ENCODE data around the gene HMGB1.

Gene HMGB1

GRCh38 chr13:30416471-30416870, 49.3 kb downstream of the HMGB1 start (continued):
- TF ChIP-seq PATZ1 (CRISPR knock-in tag; IDR thresholded peaks at IDR 0.05; ENCODE audit: borderline replicate concordance), result no peak
- TF ChIP-seq ZFP30 (CRISPR knock-in tag; IDR thresholded peaks at IDR 0.05), result no peak
- no peak for TF ChIP-seq ZNF70 (CRISPR knock-in tag; IDR thresholded peaks at IDR 0.05)
- no peak for TF ChIP-seq ARNTL (CRISPR knock-in tag; IDR thresholded peaks at IDR 0.05; ENCODE audit: borderline replicate concordance, low read depth)
- no peak for TF ChIP-seq ZFP3 (CRISPR knock-in tag; IDR thresholded peaks at IDR 0.05)
- no peak for TF ChIP-seq TCF4 (CRISPR knock-in tag; IDR thresholded peaks at IDR 0.05; ENCODE audit: borderline replicate concordance)

GRCh38 chr13:30415430-30416030, 50.2 kb downstream of the HMGB1 start:
- no peak for TF ChIP-seq ESRRG (CRISPR knock-in tag; IDR thresholded peaks at IDR 0.05)
- no peak for TF ChIP-seq RARB (CRISPR knock-in tag; IDR thresholded peaks at IDR 0.05)
- TF ChIP-seq ZNF565 (CRISPR knock-in tag; conservative IDR thresholded peaks at IDR 0.05; ENCODE audit: low read depth), result no peak
- no peak for TF ChIP-seq CSRNP3 (CRISPR knock-in tag; IDR thresholded peaks at IDR 0.05)
- TF ChIP-seq ZNF70 (CRISPR knock-in tag; IDR thresholded peaks at IDR 0.05), result no peak
- TF ChIP-seq TCF4 (CRISPR knock-in tag; IDR thresholded peaks at IDR 0.05; ENCODE audit: borderline replicate concordance), result no peak
- no peak for TF ChIP-seq SNAI2 (CRISPR knock-in tag; IDR thresholded peaks at IDR 0.05)
- TF ChIP-seq, protein P1, sequence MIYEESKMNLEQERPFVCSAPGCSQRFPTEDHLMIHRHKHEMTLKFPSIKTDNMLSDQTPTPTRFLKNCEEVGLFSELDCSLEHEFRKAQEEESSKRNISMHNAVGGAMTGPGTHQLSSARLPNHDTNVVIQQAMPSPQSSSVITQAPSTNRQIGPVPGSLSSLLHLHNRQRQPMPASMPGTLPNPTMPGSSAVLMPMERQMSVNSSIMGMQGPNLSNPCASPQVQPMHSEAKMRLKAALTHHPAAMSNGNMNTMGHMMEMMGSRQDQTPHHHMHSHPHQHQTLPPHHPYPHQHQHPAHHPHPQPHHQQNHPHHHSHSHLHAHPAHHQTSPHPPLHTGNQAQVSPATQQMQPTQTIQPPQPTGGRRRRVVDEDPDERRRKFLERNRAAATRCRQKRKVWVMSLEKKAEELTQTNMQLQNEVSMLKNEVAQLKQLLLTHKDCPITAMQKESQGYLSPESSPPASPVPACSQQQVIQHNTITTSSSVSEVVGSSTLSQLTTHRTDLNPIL (CRISPR knock-in tag; IDR thresholded peaks at IDR 0.05; ENCODE audit: low read depth), result no peak
- no peak for TF ChIP-seq BACH2 (CRISPR knock-in tag; IDR thresholded peaks at IDR 0.05; ENCODE audit: borderline replicate concordance)
- no peak for TF ChIP-seq CSDC2 (CRISPR knock-in tag; IDR thresholded peaks at IDR 0.05)
- no peak for TF ChIP-seq OSR1 (CRISPR knock-in tag; IDR thresholded peaks at IDR 0.05)
- no peak for TF ChIP-seq ZFP30 (CRISPR knock-in tag; IDR thresholded peaks at IDR 0.05)
- TF ChIP-seq ZNF8 (CRISPR knock-in tag; IDR thresholded peaks at IDR 0.05), result no peak
- TF ChIP-seq, protein P2, sequence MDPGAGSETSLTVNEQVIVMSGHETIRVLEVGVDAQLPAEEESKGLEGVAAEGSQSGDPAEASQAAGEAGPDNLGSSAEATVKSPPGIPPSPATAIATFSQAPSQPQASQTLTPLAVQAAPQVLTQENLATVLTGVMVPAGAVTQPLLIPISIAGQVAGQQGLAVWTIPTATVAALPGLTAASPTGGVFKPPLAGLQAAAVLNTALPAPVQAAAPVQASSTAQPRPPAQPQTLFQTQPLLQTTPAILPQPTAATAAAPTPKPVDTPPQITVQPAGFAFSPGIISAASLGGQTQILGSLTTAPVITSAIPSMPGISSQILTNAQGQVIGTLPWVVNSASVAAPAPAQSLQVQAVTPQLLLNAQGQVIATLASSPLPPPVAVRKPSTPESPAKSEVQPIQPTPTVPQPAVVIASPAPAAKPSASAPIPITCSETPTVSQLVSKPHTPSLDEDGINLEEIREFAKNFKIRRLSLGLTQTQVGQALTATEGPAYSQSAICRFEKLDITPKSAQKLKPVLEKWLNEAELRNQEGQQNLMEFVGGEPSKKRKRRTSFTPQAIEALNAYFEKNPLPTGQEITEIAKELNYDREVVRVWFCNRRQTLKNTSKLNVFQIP (CRISPR knock-in tag; IDR thresholded peaks at IDR 0.05; ENCODE audit: borderline replicate concordance, low read depth), result no peak
- TF ChIP-seq ARNTL (CRISPR knock-in tag; IDR thresholded peaks at IDR 0.05; ENCODE audit: borderline replicate concordance, low read depth), result no peak
- no peak for TF ChIP-seq TOX (CRISPR knock-in tag; IDR thresholded peaks at IDR 0.05; ENCODE audit: borderline replicate concordance)
- TF ChIP-seq PATZ1 (CRISPR knock-in tag; IDR thresholded peaks at IDR 0.05; ENCODE audit: borderline replicate concordance), result no peak
- no peak for TF ChIP-seq ZFP3 (CRISPR knock-in tag; IDR thresholded peaks at IDR 0.05)
- TF ChIP-seq GLIS3 (CRISPR knock-in tag; IDR thresholded peaks at IDR 0.05), result no peak
- TF ChIP-seq ISL1 (CRISPR knock-in tag; IDR thresholded peaks at IDR 0.05), result no peak
- ATAC-seq, result peak; percentile 59

DNA sequence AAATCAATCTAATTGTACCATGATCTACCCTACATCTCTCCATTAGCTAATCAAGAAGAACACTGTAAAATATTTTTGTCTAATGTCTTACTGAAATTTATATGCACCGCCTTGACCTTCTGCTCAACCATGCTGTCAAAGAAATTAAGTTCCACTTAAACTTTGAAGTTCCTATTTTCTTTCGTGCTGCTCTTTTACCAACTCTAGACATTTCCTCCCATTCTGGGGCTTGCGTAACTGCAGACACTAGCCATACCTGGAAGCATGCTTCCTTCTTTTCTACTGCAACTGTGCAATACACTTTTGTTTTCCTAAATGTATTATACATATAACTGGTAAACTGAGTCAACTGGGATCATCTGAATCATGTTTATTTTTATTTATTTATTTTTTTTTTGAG, 51.9 kb downstream of the HMGB1 start:
- ATAC-seq, result no peak
- no peak for TF ChIP-seq RARB (CRISPR knock-in tag; IDR thresholded peaks at IDR 0.05)
- TF ChIP-seq OSR1 (CRISPR knock-in tag; IDR thresholded peaks at IDR 0.05), result no peak
- no peak for TF ChIP-seq ZFP30 (CRISPR knock-in tag; IDR thresholded peaks at IDR 0.05)
- TF ChIP-seq CSDC2 (CRISPR knock-in tag; IDR thresholded peaks at IDR 0.05), result no peak
- TF ChIP-seq, protein P1 (CRISPR knock-in tag; IDR thresholded peaks at IDR 0.05; ENCODE audit: low read depth), result no peak
- no peak for TF ChIP-seq ZNF8 (CRISPR knock-in tag; IDR thresholded peaks at IDR 0.05)

All from SK-N-SH treated with all-trans-retinoic acid at 6 μM for 48 hours (cell line).